HG03342 (cell line): Measurements from ENCODE around the gene EIF2B2.
A peak's percentile ranks its signal among the peaks of the same experiment; 100 is the strongest.

Experiments used
- ATAC-seq: cut with Tn5 transposase; IDR thresholded peaks from one replicate; pipeline ENCODE4 v1.9.1; 2021; ENCODE audit warnings: mild to moderate bottlenecking, moderate library complexity; ENCODE audit not compliant: unreplicated experiment

The EIF2B2 gene

GRCh38 chr14:75040959-75041358, 38.2 kb downstream of the EIF2B2 start:
- no peak for ATAC-seq

- ATAC-seq: no peak
These were observed 38.9 kb downstream of the EIF2B2 start for GRCh38 chr14:75041613-75042012.

- ATAC-seq: no peak
These were observed 39.3 kb downstream of the EIF2B2 start for GRCh38 chr14:75042035-75042434.

GRCh38 chr14:75044322-75044721, 41.6 kb downstream of the EIF2B2 start:
- ATAC-seq: no peak

GRCh38 chr14:75044752-75045151, 42.0 kb downstream of the EIF2B2 start:
- no peak for ATAC-seq

GRCh38 chr14:75046275-75046674, 43.6 kb downstream of the EIF2B2 start:
- no peak for ATAC-seq

- no peak for ATAC-seq
These were observed 44.2 kb downstream of the EIF2B2 start for GRCh38 chr14:75046899-75047298.

- no peak for ATAC-seq
These were observed 44.8 kb downstream of the EIF2B2 start for GRCh38 chr14:75047506-75047905.

GRCh38 chr14:75048101-75048500, 45.4 kb downstream of the EIF2B2 start:
- no peak for ATAC-seq

GRCh38 chr14:75049136-75049535, 46.4 kb downstream of the EIF2B2 start:
- ATAC-seq: no peak

GRCh38 chr14:75049731-75050201, 47.0 kb downstream of the EIF2B2 start:
- ATAC-seq: no peak

- ATAC-seq: peak; percentile 61
These were observed 48.3 kb downstream of the EIF2B2 start, which contains the start of gene MLH3 for GRCh38 chr14:75050852-75051555. MLH3 (minus strand) TSS chr14:75051467; CDS start chr14:75049655, 1,812 bp downstream.

GRCh38 chr14:75051556-75051899, 48.8 kb downstream of the EIF2B2 start:
- ATAC-seq: no peak

GRCh38 chr14:75053396-75054291, 50.9 kb downstream of the EIF2B2 start:
- ATAC-seq: no peak

- no peak for ATAC-seq
These were observed 51.7 kb downstream of the EIF2B2 start for GRCh38 chr14:75054421-75054820.

- no peak for ATAC-seq
These were observed 56.9 kb downstream of the EIF2B2 start for GRCh38 chr14:75059642-75060041.

- no peak for ATAC-seq
These were observed 57.7 kb downstream of the EIF2B2 start for GRCh38 chr14:75060420-75060819.
